Endodermal cell (in vitro differentiated cells): ENCODE results near the gene NR4A3. TPM values are rescaled to one million over a fixed set of nuclear protein-coding genes. Genes with fewer than 3 reads are reported as not detected.

Experiments used
- DNase-seq: peaks from one replicate; pipeline ENCODE4 v3.0.0-alpha.2; 2017
- H3K27ac ChIP-seq: 2 replicates; pipeline ENCODE4 v1.5.1; 2013; ENCODE audit warnings: mild to moderate bottlenecking, low read depth, low read length, moderate library complexity
- H3K27me3 ChIP-seq: 2 replicates; pipeline ENCODE4 v1.6.1; 2013; ENCODE audit warnings: mild to moderate bottlenecking, low read length, moderate library complexity; ENCODE audit not compliant: insufficient read depth, control insufficient read depth, poor library complexity, severe bottlenecking
- H3K36me3 ChIP-seq: 2 replicates; pipeline ENCODE4 v1.7.0; 2013; ENCODE audit warnings: mild to moderate bottlenecking, low read length, moderate library complexity; ENCODE audit not compliant: control insufficient read depth, insufficient read depth
- H3K4me1 ChIP-seq: one replicate; pipeline ENCODE4 v1.7.0; 2013; ENCODE audit warnings: low read length; ENCODE audit not compliant: control insufficient read depth, insufficient read depth
- H3K4me3 ChIP-seq: 2 replicates; pipeline ENCODE4 v1.5.1; 2013; ENCODE audit warnings: mild to moderate bottlenecking, low read length, moderate library complexity
- H3K9ac ChIP-seq: 2 replicates; pipeline ENCODE4 v1.6.1; 2013; ENCODE audit warnings: mild to moderate bottlenecking, low read length, moderate library complexity; ENCODE audit not compliant: poor library complexity, severe bottlenecking; ENCODE audit errors: extremely low read depth
- H3K9me3 ChIP-seq: 2 replicates; pipeline ENCODE4 v1.6.1; 2013; ENCODE audit warnings: mild to moderate bottlenecking, low read length, moderate library complexity; ENCODE audit not compliant: control insufficient read depth
- H3K27ac Mint-ChIP-seq: 2 replicates; pipeline ENCODE4 v1.8.0; 2020; ENCODE audit warnings: mixed read lengths
- H3K27me3 Mint-ChIP-seq: 2 replicates; pipeline ENCODE4 v1.8.0; 2021; ENCODE audit warnings: mild to moderate bottlenecking, mixed read lengths; ENCODE audit not compliant: insufficient read depth
- H3K36me3 Mint-ChIP-seq: 2 replicates; pipeline ENCODE4 v1.8.0; 2020; ENCODE audit warnings: low read depth, mixed read lengths
- H3K4me1 Mint-ChIP-seq: 2 replicates; pipeline ENCODE4 v1.8.0; 2020; ENCODE audit warnings: mixed read lengths
- H3K4me3 Mint-ChIP-seq: 2 replicates; pipeline ENCODE4 v1.8.0; 2020; ENCODE audit warnings: mild to moderate bottlenecking, moderate library complexity, mixed read lengths
- H3K9me3 Mint-ChIP-seq: 2 replicates; pipeline ENCODE4 v1.8.0; 2020; ENCODE audit warnings: mild to moderate bottlenecking, mixed read lengths
- WGBS, 2 experiments: methylation state at CpG; one replicate each; pipeline versions ENCODE4 v1.1.5 to v1.1.7; 2013; ENCODE audit warnings: missing lambda C conversion rate in 2 of 2, mixed read lengths in 1 of 2; ENCODE audit not compliant: insufficient coverage in 1 of 2, insufficient read length in 1 of 2; 5-methylcytosine and 5-hydroxymethylcytosine counted together
- total RNA-seq, 2 donors: library from RNA; stranded (reverse); fragmentation: NEBNext Ultra II Directional in 1 of 2; extraction: Animal tissue kit (Norgen Biotek cat#: 25700) in 1 of 2; gene quantifications; 2 replicates in 1 of 2; 3 replicates in 1 of 2; pipeline ENCODE4 v1.2.1, GENCODE V29; 2021
- TF ChIP-seq, protein P1 (sequence below): fragments of 200-600 bp; sonication (generic); conservative IDR thresholded peaks from 2 replicates; pipeline ENCODE4 v1.5.0; 2021; ENCODE audit warnings: antibody characterized with exemption, mild to moderate bottlenecking

Gene NR4A3
- total RNA-seq, 2 donors from 2014 or later: 0.37 to 0.75 TPM

DNA sequence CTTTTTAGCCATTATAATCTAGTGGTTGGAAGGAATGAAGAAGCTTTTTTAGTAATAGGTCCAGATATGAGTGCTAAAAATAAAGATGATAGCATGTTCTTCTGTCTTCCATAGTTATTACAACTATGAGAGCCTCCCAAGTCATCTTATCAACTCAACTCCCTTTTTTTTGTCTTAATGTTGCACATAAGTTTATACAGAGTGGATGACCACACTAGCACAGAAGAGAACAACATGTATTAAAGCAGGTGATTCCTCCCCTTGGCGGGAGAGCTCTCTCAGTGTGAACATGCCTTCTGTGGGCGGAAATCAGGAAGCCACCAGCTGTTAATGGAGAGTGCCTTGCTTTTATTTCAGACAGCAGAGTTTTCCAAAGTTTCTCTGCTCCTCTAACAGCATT is 44.7 kb downstream of the NR4A3 start:
- 88% methylated on average over 2 of the region's 2 CpGs; no CpG with 5 or more reads in 1 of the 2 experiments for WGBS, 2 experiments
- Histone ChIP-seq H3K27ac (no peak overlapping the region), H3K9me3 (no peaks in the 10 kb centered on the region), H3K4me3 (no peak overlapping the region), H3K27me3 (no peaks in the 10 kb centered on the region), H3K9ac (no peak overlapping the region), H3K36me3 (no peaks in the 10 kb centered on the region), H3K4me1 (peaks cover 8% of the 10 kb centered on the region)
- TF ChIP-seq, protein P1, sequence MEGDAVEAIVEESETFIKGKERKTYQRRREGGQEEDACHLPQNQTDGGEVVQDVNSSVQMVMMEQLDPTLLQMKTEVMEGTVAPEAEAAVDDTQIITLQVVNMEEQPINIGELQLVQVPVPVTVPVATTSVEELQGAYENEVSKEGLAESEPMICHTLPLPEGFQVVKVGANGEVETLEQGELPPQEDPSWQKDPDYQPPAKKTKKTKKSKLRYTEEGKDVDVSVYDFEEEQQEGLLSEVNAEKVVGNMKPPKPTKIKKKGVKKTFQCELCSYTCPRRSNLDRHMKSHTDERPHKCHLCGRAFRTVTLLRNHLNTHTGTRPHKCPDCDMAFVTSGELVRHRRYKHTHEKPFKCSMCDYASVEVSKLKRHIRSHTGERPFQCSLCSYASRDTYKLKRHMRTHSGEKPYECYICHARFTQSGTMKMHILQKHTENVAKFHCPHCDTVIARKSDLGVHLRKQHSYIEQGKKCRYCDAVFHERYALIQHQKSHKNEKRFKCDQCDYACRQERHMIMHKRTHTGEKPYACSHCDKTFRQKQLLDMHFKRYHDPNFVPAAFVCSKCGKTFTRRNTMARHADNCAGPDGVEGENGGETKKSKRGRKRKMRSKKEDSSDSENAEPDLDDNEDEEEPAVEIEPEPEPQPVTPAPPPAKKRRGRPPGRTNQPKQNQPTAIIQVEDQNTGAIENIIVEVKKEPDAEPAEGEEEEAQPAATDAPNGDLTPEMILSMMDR: no peak
- Mint-ChIP-seq H3K27ac (no peak overlapping the region), H3K9me3 (no peaks in the 10 kb centered on the region), H3K4me1 (peaks cover 9% of the 10 kb centered on the region), H3K27me3 (no peaks in the 10 kb centered on the region), H3K4me3 (no peak overlapping the region), H3K36me3 (no peaks in the 10 kb centered on the region)
- DNase-seq: no peak

DNA sequence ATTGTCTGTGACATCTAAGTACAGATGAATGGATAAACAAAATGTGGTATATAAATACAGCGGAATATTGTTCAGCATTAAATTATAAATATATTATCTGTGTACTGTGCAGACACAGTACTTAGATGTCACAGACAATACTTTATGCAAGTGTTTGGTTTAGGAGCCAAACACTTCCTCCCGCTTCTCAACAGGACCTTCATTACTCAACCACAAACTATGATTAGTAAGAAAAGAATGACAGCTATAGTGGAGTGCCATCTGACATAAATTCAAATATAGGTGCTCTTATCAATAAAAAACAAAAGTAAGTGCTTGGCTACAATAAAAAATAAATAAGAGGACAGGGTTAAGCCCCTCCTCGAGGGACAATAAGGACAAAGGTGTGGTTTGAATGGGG is 45.9 kb downstream of the NR4A3 start:
- peaks cover 8% of the 10 kb centered on the region for H3K4me1 ChIP-seq
- no peak overlapping the region for H3K27ac ChIP-seq
- TF ChIP-seq, protein P1: no peak
- Mint-ChIP-seq H3K36me3 (no peaks in the 10 kb centered on the region), H3K4me1 (peaks cover 9% of the 10 kb centered on the region), H3K9me3 (no peaks in the 10 kb centered on the region), H3K4me3 (no peak overlapping the region), H3K27me3 (no peaks in the 10 kb centered on the region), H3K27ac (no peak overlapping the region)
- H3K4me3 ChIP-seq: no peak overlapping the region
- H3K36me3 ChIP-seq: no peaks in the 10 kb centered on the region
- 62 to 100% methylated on average over 1 to 2 of the region's 3 CpGs for WGBS, 2 experiments
- H3K27me3 ChIP-seq: no peaks in the 10 kb centered on the region
- no peak overlapping the region for H3K9ac ChIP-seq
- H3K9me3 ChIP-seq: no peaks in the 10 kb centered on the region
- DNase-seq: no peak

DNA sequence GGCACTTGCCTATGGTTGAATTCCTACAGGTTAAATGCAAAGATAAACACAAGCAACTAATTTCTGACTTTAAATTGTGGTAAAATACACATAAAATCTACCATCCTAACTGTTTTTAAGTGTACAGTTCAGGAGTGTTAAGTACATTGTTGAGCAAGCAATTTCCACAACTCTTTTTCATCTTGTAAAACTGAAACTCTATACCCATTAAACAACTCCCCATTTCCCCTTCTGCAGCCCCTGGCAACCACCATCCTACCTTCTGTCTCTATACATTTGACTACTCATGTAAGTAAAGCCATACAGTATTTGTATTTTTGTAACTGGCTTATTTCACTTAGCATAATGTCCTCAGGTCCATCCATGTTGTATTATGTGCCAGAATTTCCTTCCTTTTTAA is 46.3 kb downstream of the NR4A3 start:
- H3K27ac Mint-ChIP-seq: no peak overlapping the region
- H3K4me3 Mint-ChIP-seq: no peak overlapping the region
- H3K4me1 ChIP-seq: peaks cover 8% of the 10 kb centered on the region
- no peak for DNase-seq
- H3K9me3 ChIP-seq: no peaks in the 10 kb centered on the region
- H3K27me3 Mint-ChIP-seq: no peaks in the 10 kb centered on the region
- H3K27ac ChIP-seq: no peak overlapping the region
- TF ChIP-seq, protein P1: no peak
- peaks cover 8% of the 10 kb centered on the region for H3K4me1 Mint-ChIP-seq
- no peak overlapping the region for H3K9ac ChIP-seq
- H3K9me3 Mint-ChIP-seq: no peaks in the 10 kb centered on the region
- H3K4me3 ChIP-seq: no peak overlapping the region
- no peaks in the 10 kb centered on the region for H3K36me3 Mint-ChIP-seq
- no peaks in the 10 kb centered on the region for H3K27me3 ChIP-seq
- H3K36me3 ChIP-seq: no peaks in the 10 kb centered on the region
